ENCODE data around the gene SNAPC2.
"Not testable (repeated sequence)": the region's sequence is repeated elsewhere in the genome, so short reads cannot be mapped to it uniquely, and the experiment has no call there.

Gene SNAPC2

DNA sequence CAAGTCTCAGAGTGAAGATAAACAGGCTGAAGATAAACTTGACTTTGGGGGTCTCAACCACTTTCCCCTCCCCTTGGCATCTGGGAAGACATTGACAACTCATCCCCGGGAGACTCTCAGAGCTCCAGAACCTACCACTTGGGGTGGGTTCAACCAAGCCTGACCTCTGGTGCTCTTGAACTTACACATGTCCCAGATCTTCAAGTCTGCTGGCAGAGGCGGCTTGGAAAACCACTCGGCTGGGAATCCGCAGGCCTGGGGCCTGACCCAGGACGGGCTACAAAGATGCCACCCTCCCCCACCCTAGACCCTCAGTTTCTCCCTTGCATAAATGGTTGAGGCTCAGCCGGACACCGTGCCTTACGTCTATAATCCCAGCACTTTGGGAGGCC is 31.3 kb upstream of the SNAPC2 start:
- DNase-seq, result no peak

DNA sequence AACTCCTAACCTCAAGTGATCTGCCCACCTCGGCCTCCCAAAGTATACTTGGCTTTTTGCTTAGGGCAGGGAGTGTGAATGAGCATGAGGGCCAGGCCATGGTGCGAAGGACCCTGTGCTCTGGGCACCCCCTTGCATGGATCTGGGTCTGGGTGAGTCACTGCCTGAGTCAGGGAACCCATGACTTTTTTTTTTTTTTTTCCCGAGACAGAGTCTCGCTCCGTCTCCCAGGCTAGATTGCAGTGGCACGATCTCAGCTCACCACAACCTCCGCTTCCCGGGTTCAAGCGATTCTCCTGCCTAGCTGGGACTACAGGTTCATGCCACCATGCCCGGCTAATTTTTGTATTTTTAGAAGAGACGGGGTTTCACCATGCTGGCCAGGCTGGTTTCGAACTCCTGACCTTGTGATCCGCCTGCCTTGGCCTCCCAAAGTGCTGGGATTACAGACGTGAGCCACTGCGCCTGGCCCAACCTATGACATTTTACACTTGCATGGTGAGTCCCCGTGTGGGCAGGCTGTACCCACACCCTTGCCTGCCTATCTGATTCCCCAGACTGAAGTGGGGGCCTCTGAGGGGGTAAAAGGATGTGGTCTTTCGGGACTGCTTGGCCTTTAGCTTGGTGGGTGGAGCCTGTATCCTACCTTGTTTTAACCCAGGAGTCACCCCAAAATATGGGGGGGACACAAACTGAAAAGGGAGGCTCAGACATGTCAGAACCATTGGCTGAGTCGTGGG is 26.6 kb upstream of the SNAPC2 start:
- not testable (repeated sequence) for DNase-seq

- DNase-seq, result no peak
Observed at GRCh38 chr19:7894612-7895309, 25.4 kb upstream of the SNAPC2 start.

- DNase-seq, result no peak
Observed at GRCh38 chr19:7895565-7895964, 24.6 kb upstream of the SNAPC2 start.

DNA sequence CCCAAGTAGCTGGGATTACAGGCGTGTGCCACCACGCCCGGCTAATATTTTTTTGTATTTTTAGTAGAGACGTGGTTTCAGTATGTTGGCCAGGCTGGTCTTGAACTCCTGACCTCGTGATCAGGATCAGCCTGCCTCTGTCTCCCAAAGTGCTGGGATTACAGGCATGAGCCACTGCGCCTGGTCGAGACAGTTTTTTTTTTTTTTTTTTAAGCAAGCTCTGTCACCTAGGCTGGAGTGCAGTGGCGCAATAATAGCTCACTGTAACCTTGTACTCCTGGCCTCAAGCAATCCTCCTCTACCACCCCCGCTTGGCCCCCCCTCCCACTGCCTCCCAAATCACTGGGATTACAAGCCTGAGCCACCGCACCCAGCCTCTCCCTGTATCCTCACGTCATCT is 22.8 kb upstream of the SNAPC2 start:
- no peak for DNase-seq

GRCh38 chr19:7898967-7899366 is 21.2 kb upstream of the SNAPC2 start:
- no peak for DNase-seq

- DNase-seq, result no peak
Observed at GRCh38 chr19:7899751-7900378, 20.3 kb upstream of the SNAPC2 start.

- DNase-seq, result no peak
Observed at GRCh38 chr19:7900401-7900870, 19.7 kb upstream of the SNAPC2 start.

GRCh38 chr19:7900931-7901330 is 19.2 kb upstream of the SNAPC2 start:
- DNase-seq, result no peak

DNA sequence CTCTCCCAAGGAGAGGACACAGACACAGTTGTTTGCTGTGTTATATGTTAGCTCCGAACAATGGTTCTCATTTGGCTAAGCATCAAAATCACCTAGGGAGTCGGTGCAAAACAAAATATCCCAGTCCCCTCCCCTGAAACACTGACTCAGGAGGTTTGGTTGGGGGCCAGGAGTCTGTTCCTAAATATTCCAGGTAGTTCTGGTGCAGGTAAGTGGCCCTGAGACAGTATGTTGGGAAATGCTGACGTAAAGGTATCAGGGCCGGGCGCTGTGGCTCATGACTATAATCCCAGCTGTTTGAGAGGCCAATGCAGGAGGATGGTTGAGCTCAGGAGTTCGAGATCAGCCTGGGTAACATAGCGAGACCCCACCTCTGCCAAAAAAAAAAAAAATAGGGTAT is 18.8 kb upstream of the SNAPC2 start:
- DNase-seq, result no peak

GRCh38 chr19:7902796-7903243 is 17.3 kb upstream of the SNAPC2 start:
- no peak for DNase-seq

- peak; percentile 92 to 98 for DNase-seq
Observed at GRCh38 chr19:7903244-7904073, 16.7 kb upstream of the SNAPC2 start, which contains the start of gene MAP2K7. TSS of gene MAP2K7 (plus strand) at chr19:7903877. CDS start at chr19:7903945, 68 bp downstream.

DNA sequence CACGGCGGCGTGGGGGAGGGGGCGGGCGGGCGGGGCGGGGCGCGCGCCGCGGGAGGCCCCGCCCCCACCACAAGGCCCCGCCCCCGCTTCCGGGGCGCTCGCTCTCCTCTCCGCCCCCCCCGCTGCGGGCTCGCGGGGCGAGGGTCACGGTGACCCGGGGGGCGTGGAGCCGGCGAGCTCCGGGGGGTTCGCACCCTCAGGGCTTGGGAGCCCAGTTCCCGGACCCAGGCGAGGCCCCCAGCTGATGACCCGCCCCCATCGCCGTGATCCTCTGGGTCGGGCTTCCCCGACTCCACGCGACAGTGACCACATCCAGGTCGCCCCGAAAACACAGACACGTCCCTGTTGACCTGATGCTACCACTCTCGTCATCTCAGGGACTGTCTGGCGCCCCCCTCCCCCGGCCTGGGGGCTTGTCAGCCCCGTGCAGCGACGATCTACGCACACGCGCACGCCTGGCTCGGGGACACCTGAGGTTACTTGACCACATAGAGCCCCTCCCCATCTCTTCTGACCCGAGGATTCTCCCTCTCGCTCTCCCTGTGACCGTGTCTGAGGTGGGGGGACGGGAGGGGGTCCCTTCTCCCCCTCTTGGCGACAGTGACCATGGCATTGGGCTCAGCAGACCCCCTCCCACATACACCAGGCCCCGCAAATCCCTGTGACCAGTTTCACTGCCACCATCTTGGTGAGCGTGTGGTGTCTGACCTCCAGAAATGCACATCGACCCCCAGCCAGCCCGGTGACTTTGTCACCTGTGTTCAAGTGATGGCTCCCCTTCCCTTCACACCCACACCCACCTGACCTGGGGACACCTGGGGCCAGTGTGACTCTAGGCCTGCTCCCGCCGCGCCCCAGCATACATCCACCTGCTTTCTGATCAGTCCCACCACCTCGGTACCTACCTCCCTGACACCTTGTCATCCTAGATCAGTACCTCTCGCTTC is 15.8 kb upstream of the SNAPC2 start:
- DNase-seq, result peak in 1 of 2 experiments; percentile 52

GRCh38 chr19:7905268-7905667 is 14.9 kb upstream of the SNAPC2 start:
- DNase-seq, result no peak

GRCh38 chr19:7905859-7906258 is 14.3 kb upstream of the SNAPC2 start:
- no peak for DNase-seq

DNA sequence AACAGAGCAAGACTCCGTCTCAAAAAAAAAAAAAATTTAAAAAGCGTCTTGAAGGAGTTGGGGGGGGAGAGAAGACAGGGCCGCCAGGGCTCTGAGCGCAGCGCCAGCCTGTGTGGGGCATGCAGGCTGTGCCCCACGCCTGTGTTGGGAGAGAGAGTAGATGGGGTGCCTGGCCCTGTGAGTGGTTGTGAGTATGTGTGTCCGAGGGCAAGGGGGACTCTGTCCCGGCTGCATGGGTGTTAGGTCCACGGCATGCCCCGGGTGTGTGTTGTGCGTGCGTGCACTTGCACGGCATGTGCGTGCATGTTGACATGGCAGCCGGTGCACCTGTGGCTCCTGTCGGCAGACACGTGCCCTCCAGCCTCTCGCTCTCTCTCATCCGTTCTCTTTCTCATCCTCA is 13.0 kb upstream of the SNAPC2 start:
- DNase-seq, result no peak

- no peak for DNase-seq
Observed at GRCh38 chr19:7907544-7907943, 12.6 kb upstream of the SNAPC2 start.

DNA sequence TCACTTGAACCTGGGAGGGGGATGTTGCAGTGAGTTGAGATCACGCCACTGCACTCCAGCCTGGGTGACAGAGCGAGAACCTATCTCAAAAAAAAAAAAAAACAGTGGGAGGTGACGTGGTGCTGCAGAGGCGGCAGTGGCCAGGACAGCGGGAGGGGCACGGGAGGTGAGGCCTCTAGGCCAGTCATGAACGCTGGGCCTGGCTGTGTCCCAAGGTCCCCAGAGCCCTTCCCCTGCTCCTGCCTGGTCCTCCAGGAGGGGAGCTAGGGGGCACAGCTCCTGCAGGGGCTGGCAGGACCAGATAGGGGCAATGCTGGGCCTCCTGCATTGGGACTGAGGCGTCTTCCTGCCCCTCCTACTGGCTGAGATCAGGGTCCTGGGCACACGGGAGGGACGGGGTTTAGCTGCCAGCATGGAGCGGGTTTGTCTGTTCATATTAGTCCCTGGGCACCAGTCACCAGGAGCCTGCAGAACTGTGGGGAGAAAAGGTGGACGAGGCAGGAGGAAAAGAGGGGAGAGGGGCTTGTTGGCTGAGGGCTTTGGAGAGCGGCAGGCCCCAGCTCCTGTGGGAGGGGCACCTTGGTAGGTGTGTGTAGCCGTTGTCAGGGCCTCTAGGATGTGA is 11.9 kb upstream of the SNAPC2 start:
- no peak for DNase-seq

DNA sequence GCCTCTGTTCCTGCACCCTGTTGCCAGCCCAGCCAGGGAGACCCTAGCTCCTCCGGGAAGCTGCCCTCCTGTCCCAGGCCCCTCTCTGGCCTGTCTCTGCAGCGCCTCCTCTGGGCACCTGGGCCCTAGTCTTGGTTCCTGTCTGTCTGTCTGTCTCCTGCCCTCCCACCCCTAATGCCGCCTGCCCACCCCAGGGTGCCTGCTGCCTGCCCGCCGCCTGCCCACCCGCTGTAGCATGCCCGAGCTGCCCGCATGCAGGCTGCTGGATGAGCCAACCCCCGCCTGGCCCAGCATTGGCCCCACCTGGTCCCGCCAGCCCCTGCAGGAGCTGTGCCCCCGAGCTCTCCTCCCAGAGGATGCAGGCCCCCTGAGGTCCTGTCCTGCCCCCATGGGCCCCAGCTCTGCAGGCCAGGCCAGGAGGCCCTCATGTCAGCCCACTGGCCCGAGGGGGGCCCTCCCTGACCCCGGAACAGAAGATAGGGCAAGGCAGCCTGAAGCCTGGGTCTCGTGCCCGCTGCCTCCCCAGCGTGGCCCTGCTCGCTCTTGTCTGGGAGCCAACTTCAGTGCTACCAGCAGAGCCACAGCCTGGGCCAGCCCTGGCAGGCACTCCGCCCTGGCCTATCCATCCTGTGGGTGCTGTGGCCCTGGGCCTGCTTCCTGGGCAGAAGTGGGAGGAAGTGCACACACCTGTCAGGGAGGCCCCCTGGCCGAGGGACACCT is 11.2 kb upstream of the SNAPC2 start:
- DNase-seq, result no peak

DNA sequence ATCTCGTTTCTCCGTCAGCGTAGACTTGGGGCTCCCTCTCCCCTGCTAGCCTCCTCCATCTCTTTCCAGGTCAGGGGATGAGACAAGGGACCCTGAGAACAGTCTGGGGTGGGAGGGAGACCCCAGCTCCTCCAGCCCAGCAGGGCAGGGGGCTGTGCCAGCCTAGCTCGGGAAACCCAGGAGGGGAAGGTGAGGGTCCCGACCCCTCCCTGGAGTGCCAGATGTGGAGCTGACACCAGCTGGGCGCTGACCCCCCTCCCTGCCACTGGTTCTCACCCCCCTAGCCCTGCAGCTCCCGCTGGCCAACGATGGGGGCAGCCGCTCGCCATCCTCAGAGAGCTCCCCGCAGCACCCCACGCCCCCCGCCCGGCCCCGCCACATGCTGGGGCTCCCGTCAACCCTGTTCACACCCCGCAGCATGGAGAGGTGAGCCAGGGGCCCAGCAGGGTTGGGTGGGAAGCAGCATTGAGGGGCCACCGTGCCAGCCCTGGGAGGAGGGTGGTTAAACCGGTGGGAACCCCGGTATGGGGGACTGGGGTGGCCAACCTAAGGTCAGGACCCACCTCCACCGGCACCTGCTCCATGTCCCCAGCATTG is 10.6 kb upstream of the SNAPC2 start:
- DNase-seq, result no peak
